Activated naive CD4-positive, alpha-beta T cell treated with anti-CD3 and anti-CD28 coated beads, Interleukin-2, amount 10 ng/mL, durations not matched to agents 7 days and 5 days (primary cell): ENCODE results near the gene ATXN7L2.

Experiments used
- CTCF ChIA-PET: fragments of 350-600 bp; sonication (Branson Sonifier 250); formaldehyde crosslinking; loops from one replicate; lab custom pipeline; 2021; ENCODE audit warnings: antibody characterized with exemption; lab: Charles Lee
- DNase-seq: peaks from one replicate; pipeline ENCODE4 v3.0.0-alpha.2; 2020
- H3K27ac Mint-ChIP-seq: one replicate; pipeline ENCODE4 v1.8.0; 2021; ENCODE audit warnings: mild to moderate bottlenecking, moderate library complexity, mixed read lengths
- H3K27me3 Mint-ChIP-seq: one replicate; pipeline ENCODE4 v1.8.0; 2021; ENCODE audit warnings: mild to moderate bottlenecking, mixed read lengths
- H3K36me3 Mint-ChIP-seq: one replicate; pipeline ENCODE4 v1.8.0; 2021; ENCODE audit warnings: mixed read lengths
- H3K4me1 Mint-ChIP-seq: one replicate; pipeline ENCODE4 v1.8.0; 2021; ENCODE audit warnings: mixed read lengths
- H3K4me3 Mint-ChIP-seq: one replicate; pipeline ENCODE4 v1.8.0; 2021; ENCODE audit warnings: mild to moderate bottlenecking, moderate library complexity, mixed read lengths
- H3K9me3 Mint-ChIP-seq: one replicate; pipeline ENCODE4 v1.8.0; 2021; ENCODE audit warnings: mixed read lengths

Gene ATXN7L2

DNA sequence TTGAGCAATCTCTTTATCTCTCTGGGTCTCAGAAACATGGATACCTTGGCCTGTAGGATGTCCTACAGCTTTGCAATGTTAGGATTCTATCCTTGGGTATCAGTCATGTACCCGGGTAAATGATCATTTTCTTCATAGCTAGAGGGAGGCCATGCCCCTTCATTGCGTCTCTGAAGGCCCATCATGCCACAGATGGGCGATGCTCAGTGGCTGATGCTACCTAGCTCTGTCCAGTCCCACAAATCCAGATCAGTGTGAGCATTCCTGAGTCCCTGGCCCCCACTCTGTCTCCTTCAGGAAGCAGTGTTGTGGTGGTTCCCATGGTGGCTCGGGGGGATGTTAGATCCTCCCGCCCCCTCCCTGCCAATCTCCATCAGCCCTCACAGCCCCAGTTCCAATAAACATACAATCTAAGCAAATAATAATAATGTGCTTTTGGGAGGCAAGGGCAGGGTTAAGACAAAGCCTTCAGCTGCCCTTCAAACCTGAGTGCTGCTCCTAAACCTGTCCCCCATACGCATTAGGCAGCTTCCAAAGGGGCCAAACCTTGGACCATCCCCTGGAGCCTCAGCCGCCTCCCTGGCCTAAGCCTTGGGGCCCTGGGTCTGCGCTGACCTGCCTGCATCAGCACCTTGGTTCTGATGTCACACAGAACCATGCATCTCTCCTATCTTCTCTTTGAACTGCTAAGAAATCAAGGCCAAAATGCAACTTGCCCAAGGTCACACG, 55.3 kb downstream of the ATXN7L2 start:
- no peak for DNase-seq
- Mint-ChIP-seq H3K4me1 (no peaks in the 10 kb centered on the region), H3K9me3 (no peaks in the 10 kb centered on the region), H3K27ac (no peak overlapping the region), H3K27me3 (peaks cover 53% of the 10 kb centered on the region), H3K36me3 (no peaks in the 10 kb centered on the region), H3K4me3 (no peak overlapping the region)
- CTCF ChIA-PET = interaction anchor here (1.9 to 21.5 kb wide), 4 partner anchors 39 to 445 kb away, joined by 7 to 1080 read pairs (median 56); partner anchors contain the start of genes AHCYL1, AMIGO1, ATXN7L2 and CYB561D1

DNA sequence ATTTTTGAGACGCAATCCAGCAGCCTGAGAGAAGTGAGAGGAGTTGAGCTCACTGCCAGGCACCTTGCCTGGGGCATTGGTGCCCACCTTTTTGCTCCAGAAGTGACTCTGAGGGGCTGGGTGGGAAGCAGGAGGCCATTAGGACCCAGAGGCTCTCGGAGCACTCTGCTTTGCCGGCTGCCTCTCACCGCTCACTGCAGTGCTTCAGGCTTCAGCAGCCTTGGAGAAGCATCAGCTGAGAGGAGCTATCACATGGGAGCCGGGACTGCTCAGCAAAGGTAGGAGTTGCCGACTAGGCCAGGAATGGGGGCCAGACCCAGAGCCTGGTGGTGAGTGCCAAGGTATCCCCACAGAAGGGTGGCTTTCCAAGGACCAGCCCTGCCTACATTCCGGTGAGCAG, 56.0 kb downstream of the ATXN7L2 start, which contains the start of gene GPR61:
GPR61 (plus strand) TSS at position 197 of the 400 bp plus-strand sequence. CDS start 3,151 bp downstream, outside the sequence.
- CTCF ChIA-PET = interaction anchor here (1.9 to 21.5 kb wide), 6 partner anchors 7 to 445 kb away, joined by 8 to 1080 read pairs (median 104); partner anchors contain the start of genes AHCYL1, AMIGO1, ATXN7L2 and CYB561D1
- Mint-ChIP-seq H3K36me3 (no peaks in the 10 kb centered on the region), H3K27ac (no peak within 1 kb of the TSS), H3K27me3 (peaks cover 53% of the 10 kb centered on the region), H3K4me3 (no peak within 1 kb of the TSS), H3K4me1 (no peaks in the 10 kb centered on the region), H3K9me3 (no peaks in the 10 kb centered on the region)
- DNase-seq = no peak

DNA sequence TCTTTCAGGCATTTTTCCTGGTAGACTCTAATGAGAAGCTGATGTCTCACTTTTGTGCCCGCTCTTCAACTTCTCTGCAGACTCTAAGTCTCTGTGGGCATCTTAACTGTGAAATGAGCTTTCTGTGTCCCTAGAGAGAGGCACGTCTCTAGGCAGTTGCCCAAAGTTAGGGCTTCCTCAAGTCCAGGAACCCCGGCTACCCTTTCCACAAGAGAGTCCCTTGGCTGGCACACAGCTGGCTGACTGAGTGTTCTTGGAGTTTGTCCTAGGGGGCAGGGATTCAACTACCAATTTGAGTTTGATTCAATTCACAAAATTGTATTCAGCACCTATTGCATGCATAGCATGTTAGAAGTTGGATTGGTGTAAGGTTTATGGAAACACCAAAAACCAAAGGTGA, 57.4 kb downstream of the ATXN7L2 start:
- DNase-seq = no peak
- Mint-ChIP-seq H3K4me3 (no peak overlapping the region), H3K36me3 (no peaks in the 10 kb centered on the region), H3K27ac (no peak overlapping the region), H3K27me3 (peaks cover 54% of the 10 kb centered on the region), H3K4me1 (peaks cover 3% of the 10 kb centered on the region), H3K9me3 (no peaks in the 10 kb centered on the region)
- CTCF ChIA-PET = interaction anchor here (0.7 to 21.5 kb wide), 9 partner anchors 9 to 443 kb away, joined by 3 to 1080 read pairs (median 19); partner anchors contain the start of genes AHCYL1, AMIGO1, ATXN7L2 and CYB561D1
